DOHH2 (cell line): ENCODE results near the gene TNFAIP8L1.

ENCODE experiments used
- CTCF ChIP-seq: fragments of 200-600 bp; sonication (generic); IDR thresholded peaks from one replicate; pipeline ENCODE4 v1.5.1; 2014; ENCODE audit warnings: antibody characterized with exemption, mild to moderate bottlenecking, low read depth, low read length; ENCODE audit not compliant: poor library complexity, severe bottlenecking
- EZH2phosphoT487 ChIP-seq: fragments of 200-600 bp; sonication (generic); IDR thresholded peaks from 2 replicates; pipeline ENCODE4 v1.6.1; 2017; ENCODE audit warnings: borderline replicate concordance, mild to moderate bottlenecking, antibody characterized with exemption, low read length, moderate library complexity, mixed read lengths

- no peak for TF ChIP-seq CTCF
- no peak for TF ChIP-seq EZH2phosphoT487
These were observed 48.1 kb downstream of the TNFAIP8L1 start for GRCh38 chr19:4687396-4687795.
